ENCODE results near the gene EYS. TPM values are rescaled to one million over a fixed set of nuclear protein-coding genes. Genes with fewer than 3 reads are reported as not detected.

The EYS gene
- total and polyA plus RNA-seq, 2 of the 13 experiments (the other 11 are each of a cell fraction or from before 2014, with no cell fraction given) = 0.04 to 0.07 TPM

GRCh38 chr6:63941747-63942470, 1765.1 kb downstream of the EYS start (continued):
- TF ChIP-seq ZFP1 (CRISPR knock-in tag; IDR thresholded peaks at IDR 0.05) = 0 out of 2 replicates have a peak, but pooled peaks have one; percentile 22
- TF ChIP-seq ETV5 (CRISPR knock-in tag; IDR thresholded peaks at IDR 0.05; ENCODE audit: borderline replicate concordance) = peak; percentile 86; the same call in 1 of the 2 replicates
- TF ChIP-seq, protein P1, sequence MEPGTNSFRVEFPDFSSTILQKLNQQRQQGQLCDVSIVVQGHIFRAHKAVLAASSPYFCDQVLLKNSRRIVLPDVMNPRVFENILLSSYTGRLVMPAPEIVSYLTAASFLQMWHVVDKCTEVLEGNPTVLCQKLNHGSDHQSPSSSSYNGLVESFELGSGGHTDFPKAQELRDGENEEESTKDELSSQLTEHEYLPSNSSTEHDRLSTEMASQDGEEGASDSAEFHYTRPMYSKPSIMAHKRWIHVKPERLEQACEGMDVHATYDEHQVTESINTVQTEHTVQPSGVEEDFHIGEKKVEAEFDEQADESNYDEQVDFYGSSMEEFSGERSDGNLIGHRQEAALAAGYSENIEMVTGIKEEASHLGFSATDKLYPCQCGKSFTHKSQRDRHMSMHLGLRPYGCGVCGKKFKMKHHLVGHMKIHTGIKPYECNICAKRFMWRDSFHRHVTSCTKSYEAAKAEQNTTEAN (CRISPR knock-in tag; conservative IDR thresholded peaks at IDR 0.05) = peak; percentile 84
- TF ChIP-seq NCOA5 (CRISPR knock-in tag; IDR thresholded peaks at IDR 0.05) = no peak
- no peak for TF ChIP-seq EZH2 (conservative IDR thresholded peaks at IDR 0.05; ENCODE audit: low read depth, low read length)
- TF ChIP-seq NPAS2 (CRISPR knock-in tag; IDR thresholded peaks at IDR 0.05; ENCODE audit: borderline replicate concordance) = no peak
- peak; percentile 71; the same call in 1 of the 2 replicates for TF ChIP-seq ISL2 (CRISPR knock-in tag; IDR thresholded peaks at IDR 0.05)
- no peak for TF ChIP-seq PAF1 (CRISPR knock-in tag; IDR thresholded peaks at IDR 0.05)
- TF ChIP-seq HIC2 (CRISPR knock-in tag; IDR thresholded peaks at IDR 0.05; ENCODE audit: low read depth) = no peak
- no peak for TF ChIP-seq HNRNPL (IDR thresholded peaks at IDR 0.05; ENCODE audit: low read depth, low read length)
- peak; percentile 59; the same call in 1 of the 2 replicates for TF ChIP-seq FOXK1 (CRISPR knock-in tag; IDR thresholded peaks at IDR 0.05; ENCODE audit: borderline replicate concordance, low read depth)
- TF ChIP-seq ZNF44 (CRISPR knock-in tag; IDR thresholded peaks at IDR 0.05) = no peak
- TF ChIP-seq ZNF777 (CRISPR knock-in tag; IDR thresholded peaks at IDR 0.05) = no peak
- no peak for TF ChIP-seq NFE2L1 (CRISPR knock-in tag; IDR thresholded peaks at IDR 0.05; ENCODE audit: borderline replicate concordance)
- TF ChIP-seq, protein P2, sequence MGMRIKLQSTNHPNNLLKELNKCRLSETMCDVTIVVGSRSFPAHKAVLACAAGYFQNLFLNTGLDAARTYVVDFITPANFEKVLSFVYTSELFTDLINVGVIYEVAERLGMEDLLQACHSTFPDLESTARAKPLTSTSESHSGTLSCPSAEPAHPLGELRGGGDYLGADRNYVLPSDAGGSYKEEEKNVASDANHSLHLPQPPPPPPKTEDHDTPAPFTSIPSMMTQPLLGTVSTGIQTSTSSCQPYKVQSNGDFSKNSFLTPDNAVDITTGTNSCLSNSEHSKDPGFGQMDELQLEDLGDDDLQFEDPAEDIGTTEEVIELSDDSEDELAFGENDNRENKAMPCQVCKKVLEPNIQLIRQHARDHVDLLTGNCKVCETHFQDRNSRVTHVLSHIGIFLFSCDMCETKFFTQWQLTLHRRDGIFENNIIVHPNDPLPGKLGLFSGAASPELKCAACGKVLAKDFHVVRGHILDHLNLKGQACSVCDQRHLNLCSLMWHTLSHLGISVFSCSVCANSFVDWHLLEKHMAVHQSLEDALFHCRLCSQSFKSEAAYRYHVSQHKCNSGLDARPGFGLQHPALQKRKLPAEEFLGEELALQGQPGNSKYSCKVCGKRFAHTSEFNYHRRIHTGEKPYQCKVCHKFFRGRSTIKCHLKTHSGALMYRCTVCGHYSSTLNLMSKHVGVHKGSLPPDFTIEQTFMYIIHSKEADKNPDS (CRISPR knock-in tag; IDR thresholded peaks at IDR 0.05) = no peak
- no peak for TF ChIP-seq ZNF431 (CRISPR knock-in tag; IDR thresholded peaks at IDR 0.05; ENCODE audit: borderline replicate concordance, low read depth)
- TF ChIP-seq ZNF567 (CRISPR knock-in tag; IDR thresholded peaks at IDR 0.05; ENCODE audit: borderline replicate concordance) = no peak
- no peak for TF ChIP-seq THYN1 (CRISPR knock-in tag; IDR thresholded peaks at IDR 0.05; ENCODE audit: borderline replicate concordance, low read depth)
- TF ChIP-seq STAT5B (CRISPR knock-in tag; IDR thresholded peaks at IDR 0.05) = no peak
- TF ChIP-seq GTF2F1 (IDR thresholded peaks at IDR 0.05; ENCODE audit: low read length) = no peak
- no peak for TF ChIP-seq SMAD1 (CRISPR knock-in tag; IDR thresholded peaks at IDR 0.05; ENCODE audit: borderline replicate concordance, low read depth)
- no peak for TF ChIP-seq PAWR (CRISPR knock-in tag; IDR thresholded peaks at IDR 0.05; ENCODE audit: borderline replicate concordance)
- no peak for TF ChIP-seq NAIF1 (CRISPR knock-in tag; IDR thresholded peaks at IDR 0.05; ENCODE audit: borderline replicate concordance)
- TF ChIP-seq ZNF724P (CRISPR knock-in tag; IDR thresholded peaks at IDR 0.05; ENCODE audit: borderline replicate concordance) = no peak
- no peak for TF ChIP-seq ZNF30 (CRISPR knock-in tag; IDR thresholded peaks at IDR 0.05)
- no peak for TF ChIP-seq RFX5 (IDR thresholded peaks at IDR 0.05; ENCODE audit: low read depth, low read length)

Measured in HepG2 (cell line).